OCI-LY7 (cell line): ENCODE measurements around the gene RMND5B. TPM values are rescaled to one million over a fixed set of nuclear protein-coding genes. Genes with fewer than 3 reads are reported as not detected.
A peak's percentile ranks its signal among the peaks of the same experiment; 100 is the strongest.

ENCODE experiments used
- BruUV-seq: library from RNA; stranded (reverse); fragments of 400-500 nt; replicated peaks from 2 replicates; lab custom pipeline; 2021; lab: Mats Ljungman, UMichigan
- CTCF ChIA-PET: fragments of 300-600 bp; sonication (Branson Sonifier 250); formaldehyde crosslinking; loops from one replicate; lab custom pipeline; 2022; ENCODE audit warnings: antibody characterized with exemption; ENCODE audit not compliant: unreplicated experiment; lab: Charles Lee
- POLR2A ChIA-PET: fragments of 300-600 bp; sonication (Branson Sonifier 250); formaldehyde crosslinking; loops from one replicate; lab custom pipeline; 2022; ENCODE audit warnings: antibody characterized with exemption; lab: Charles Lee
- DNase-seq: peaks from one replicate; pipeline ENCODE4 v3.0.0-alpha.2; 2015; ENCODE audit warnings: low spot score
- H2AFZ ChIP-seq: fragments of 200-600 bp; sonication (generic), shearing (Covaris generic); 2 replicates; pipeline ENCODE4 v1.6.1; 2014; ENCODE audit warnings: mild to moderate bottlenecking, antibody characterized with exemption, low read length, moderate library complexity
- H3K27ac ChIP-seq: fragments of 200-600 bp; sonication (generic); 2 replicates; pipeline ENCODE4 v1.5.1; 2014; ENCODE audit warnings: mixed run types, low read depth, mild to moderate bottlenecking, moderate library complexity, low read length, inconsistent platforms; ENCODE audit not compliant: poor library complexity, severe bottlenecking
- H3K36me3 ChIP-seq: fragments of 200-600 bp; sonication (generic); 2 replicates; pipeline ENCODE4 v1.6.1; 2014; ENCODE audit warnings: mild to moderate bottlenecking, antibody characterized with exemption, low read length, moderate library complexity, mixed read lengths; ENCODE audit not compliant: insufficient read depth
- H3K4me1 ChIP-seq: fragments of 200-600 bp; sonication (generic); 2 replicates; pipeline ENCODE4 v1.5.1; 2014; ENCODE audit warnings: mild to moderate bottlenecking, low read length; ENCODE audit not compliant: insufficient read depth, poor library complexity, severe bottlenecking
- H3K4me2 ChIP-seq: fragments of 200-600 bp; sonication (generic); 2 replicates; pipeline ENCODE4 v1.6.1; 2014; ENCODE audit warnings: mild to moderate bottlenecking, low read length
- H3K4me3 ChIP-seq: fragments of 200-600 bp; sonication (generic); 2 replicates; pipeline ENCODE4 v1.5.1; 2014; ENCODE audit warnings: mild to moderate bottlenecking, low read depth, low read length; ENCODE audit not compliant: poor library complexity, severe bottlenecking
- H3K79me2 ChIP-seq: fragments of 200-600 bp; sonication (generic); 2 replicates; pipeline ENCODE4 v1.6.1; 2016; ENCODE audit warnings: low read depth, mild to moderate bottlenecking, low read length, moderate library complexity, mixed read lengths; ENCODE audit not compliant: insufficient read depth
- H3K9me2 ChIP-seq: fragments of 200-600 bp; sonication (generic); 2 replicates; pipeline ENCODE4 v1.6.1; 2016; ENCODE audit warnings: mild to moderate bottlenecking, low read length, mixed read lengths; ENCODE audit not compliant: insufficient read depth
- H3K9me3 ChIP-seq: fragments of 200-600 bp; sonication (generic); 2 replicates; pipeline ENCODE4 v1.6.1; 2014; ENCODE audit warnings: mild to moderate bottlenecking, mixed run types, low read length, mixed read lengths
- H4K20me1 ChIP-seq: fragments of 200-600 bp; sonication (generic); 2 replicates; pipeline ENCODE4 v1.6.1; 2014; ENCODE audit warnings: mild to moderate bottlenecking, antibody characterized with exemption, low read length, moderate library complexity, mixed read lengths; ENCODE audit not compliant: insufficient read depth
- EZH2phosphoT487 ChIP-seq: fragments of 200-600 bp; sonication (generic); IDR thresholded peaks from 2 replicates; pipeline ENCODE4 v1.6.1; 2018; ENCODE audit warnings: low read depth, borderline replicate concordance, mild to moderate bottlenecking, mixed run types, antibody characterized with exemption, low read length, moderate library complexity, mixed read lengths
- intact Hi-C: fragments of 100-400 bp; cut with micrococcal nuclease; formaldehyde crosslinking; loops from one replicate; pipeline ENCODE4 v1.10.0; 2022; ENCODE audit not compliant: unreplicated experiment
- total RNA-seq, 2 experiments: library from RNA; depleted of rRNA in 1 of 2; stranded (reverse); fragments of >200 nt in 1 of 2; shearing (Covaris generic) in 1 of 2; gene quantifications; 2 replicates each; pipeline ENCODE4 v1.2.3, GENCODE V29; 2014 to 2022
- TF ChIP-seq, protein P1 (sequence below): fragments of 200-600 bp; sonication (generic); conservative IDR thresholded peaks from 2 replicates; pipeline ENCODE4 v1.5.1; 2014; ENCODE audit warnings: mild to moderate bottlenecking, antibody characterized with exemption, low read length, moderate library complexity, mixed read lengths

RMND5B gene
- total RNA-seq, 2 experiments from 2014 or later: 63.2 to 68.3 TPM

- DNase-seq: no peak
- intact Hi-C loops: no loop called here
- no TSS peak for BruUV-seq
- CTCF ChIA-PET: interaction anchor here (0.5 to 1.3 kb wide), 3 partner anchors 25 to 73 kb away, joined by 3 to 5 read pairs (median 5); no protein-coding TSS in a partner anchor
- POLR2A ChIA-PET: no interaction called here
- no peaks in the 10 kb centered on the region for H4K20me1 ChIP-seq
- no peak overlapping the region for H3K4me3 ChIP-seq
- no peak overlapping the region for H2AFZ ChIP-seq
- TF ChIP-seq, protein P1, sequence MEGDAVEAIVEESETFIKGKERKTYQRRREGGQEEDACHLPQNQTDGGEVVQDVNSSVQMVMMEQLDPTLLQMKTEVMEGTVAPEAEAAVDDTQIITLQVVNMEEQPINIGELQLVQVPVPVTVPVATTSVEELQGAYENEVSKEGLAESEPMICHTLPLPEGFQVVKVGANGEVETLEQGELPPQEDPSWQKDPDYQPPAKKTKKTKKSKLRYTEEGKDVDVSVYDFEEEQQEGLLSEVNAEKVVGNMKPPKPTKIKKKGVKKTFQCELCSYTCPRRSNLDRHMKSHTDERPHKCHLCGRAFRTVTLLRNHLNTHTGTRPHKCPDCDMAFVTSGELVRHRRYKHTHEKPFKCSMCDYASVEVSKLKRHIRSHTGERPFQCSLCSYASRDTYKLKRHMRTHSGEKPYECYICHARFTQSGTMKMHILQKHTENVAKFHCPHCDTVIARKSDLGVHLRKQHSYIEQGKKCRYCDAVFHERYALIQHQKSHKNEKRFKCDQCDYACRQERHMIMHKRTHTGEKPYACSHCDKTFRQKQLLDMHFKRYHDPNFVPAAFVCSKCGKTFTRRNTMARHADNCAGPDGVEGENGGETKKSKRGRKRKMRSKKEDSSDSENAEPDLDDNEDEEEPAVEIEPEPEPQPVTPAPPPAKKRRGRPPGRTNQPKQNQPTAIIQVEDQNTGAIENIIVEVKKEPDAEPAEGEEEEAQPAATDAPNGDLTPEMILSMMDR: no peak
- no peak for TF ChIP-seq EZH2phosphoT487
- H3K36me3 ChIP-seq: peaks cover 95% of the 10 kb centered on the region
- H3K4me2 ChIP-seq: no peak overlapping the region
- H3K27ac ChIP-seq: no peak overlapping the region
- H3K9me3 ChIP-seq: no peaks in the 10 kb centered on the region
- H3K4me1 ChIP-seq: no peaks in the 10 kb centered on the region
- no peaks in the 10 kb centered on the region for H3K9me2 ChIP-seq
- H3K79me2 ChIP-seq: no peaks in the 10 kb centered on the region
Observed at GRCh38 chr5:178143901-178144300, 13.1 kb downstream of the RMND5B start.

DNA sequence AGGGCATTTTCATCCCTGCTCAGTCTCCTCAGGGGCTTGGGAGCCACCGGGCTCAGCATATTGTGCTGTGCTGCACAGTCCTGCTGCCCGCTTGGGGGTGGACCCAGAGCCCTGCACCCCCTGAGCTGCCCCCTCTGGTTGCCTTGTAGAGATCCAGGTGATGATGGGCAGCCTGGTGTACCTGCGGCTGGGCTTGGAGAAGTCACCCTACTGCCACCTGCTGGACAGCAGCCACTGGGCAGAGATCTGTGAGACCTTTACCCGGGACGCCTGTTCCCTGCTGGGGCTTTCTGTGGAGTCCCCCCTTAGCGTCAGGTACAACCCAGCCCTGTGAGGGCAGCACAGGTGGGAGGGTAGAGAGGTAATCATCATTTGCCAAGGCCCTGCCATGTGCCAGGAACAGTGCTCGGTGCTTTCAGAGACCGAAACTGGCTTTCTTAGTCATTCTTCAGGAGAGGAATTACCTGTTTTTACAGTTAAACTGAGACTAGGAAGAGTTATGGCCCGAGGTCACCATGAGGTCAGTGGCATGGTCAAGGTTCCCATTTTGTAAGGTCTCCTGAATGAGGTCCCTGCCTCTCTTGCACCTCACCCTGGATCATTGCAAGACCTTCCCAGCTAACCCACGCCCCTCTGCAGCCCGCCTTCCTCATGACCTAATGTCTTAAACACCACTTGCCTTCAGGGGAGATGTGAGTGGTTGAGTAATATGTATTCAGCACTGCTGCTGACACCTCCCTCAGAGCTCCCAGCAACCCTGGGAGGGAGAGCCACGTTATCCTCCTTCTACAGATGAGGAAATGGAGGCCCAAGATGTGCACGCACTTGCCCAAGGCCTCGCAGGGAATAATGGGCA, 15.4 kb downstream of the RMND5B start:
- H3K9me2 ChIP-seq: no peaks in the 10 kb centered on the region

More for the DNA sequence above, 15.4 kb downstream of the RMND5B start:
- no peaks in the 10 kb centered on the region for H3K79me2 ChIP-seq
- H3K27ac ChIP-seq: no peak overlapping the region
- no peak for TF ChIP-seq EZH2phosphoT487
- TF ChIP-seq, protein P1: peak; percentile 90
- intact Hi-C loops: loop anchor here (1.0 kb wide), 3 partner anchors 18 to 70 kb away; no protein-coding TSS in a partner anchor
- POLR2A ChIA-PET: interaction anchor here (0.5 to 1.3 kb wide), 3 partner anchors 16 to 47 kb away, joined by 3 to 5 read pairs (median 4); no protein-coding TSS in a partner anchor
- H3K36me3 ChIP-seq: peaks cover 96% of the 10 kb centered on the region
- H3K9me3 ChIP-seq: no peaks in the 10 kb centered on the region
- H2AFZ ChIP-seq: no peak overlapping the region
- H3K4me2 ChIP-seq: no peak overlapping the region
- CTCF ChIA-PET: interaction anchor here (2.3 kb wide), 1 partner anchor 70 kb away, joined by 15 read pairs; no protein-coding TSS in a partner anchor
- no TSS peak for BruUV-seq
- no peaks in the 10 kb centered on the region for H4K20me1 ChIP-seq
- H3K4me1 ChIP-seq: peaks cover 3% of the 10 kb centered on the region
- H3K4me3 ChIP-seq: no peak overlapping the region
- peak; percentile 81 for DNase-seq
